Lower lobe of right lung (tissue), 2 donors: ENCODE results near the gene NADSYN1. TPM values are rescaled to one million over a fixed set of nuclear protein-coding genes. Genes with fewer than 3 reads are reported as not detected.
"Not testable (repeated sequence)": the region's sequence is repeated elsewhere in the genome, so short reads cannot be mapped to it uniquely, and the experiment has no call there.

Experiments
- ATAC-seq, 2 donors: fragments of 200-7000 bp; cut with Tn5 transposase; one replicate each; pipeline ENCODE4 v1.9.1; 2020 to 2022; ENCODE audit warnings: mild to moderate bottlenecking in 2 of 2, moderate library complexity in 2 of 2
- DNase-seq: peaks from one replicate; pipeline ENCODE4 v3.0.0-alpha.2; 2020
- H3K27ac ChIP-seq: fragments of 200-600 bp; one replicate; pipeline ENCODE4 v1.8.0; 2022
- H3K27me3 ChIP-seq: fragments of 200-600 bp; one replicate; pipeline ENCODE4 v1.8.0; 2022; ENCODE audit warnings: low read depth
- H3K36me3 ChIP-seq: fragments of 200-600 bp; one replicate; pipeline ENCODE4 v1.8.0; 2022; ENCODE audit warnings: mild to moderate bottlenecking
- H3K4me1 ChIP-seq: fragments of 200-600 bp; one replicate; pipeline ENCODE4 v1.8.0; 2022
- H3K4me3 ChIP-seq: fragments of 200-600 bp; one replicate; pipeline ENCODE4 v1.8.0; 2022; ENCODE audit warnings: mild to moderate bottlenecking
- H3K9me3 ChIP-seq: fragments of 200-600 bp; one replicate; pipeline ENCODE4 v1.8.0; 2022
- intact Hi-C: fragments of 100-400 bp; cut with DNase I; formaldehyde crosslinking; loops from one replicate; pipeline ENCODE4 v1.11.0; 2022
- total RNA-seq: library from RNA; stranded (reverse); fragmentation: NEBNext Ultra II Directional; extraction: Animal tissue kit (Norgen Biotek cat#: 25700); gene quantifications from one replicate; pipeline ENCODE4 v1.2.1, GENCODE V29; 2021
- TF ChIP-seq, protein P1 (sequence below): fragments of 200-600 bp; IDR thresholded peaks from one replicate; pipeline ENCODE4 v1.8.0; 2022; ENCODE audit warnings: antibody characterized with exemption, mild to moderate bottlenecking
- donor health status: DM: no; HTN: yes; CAD: no; lungs with severe emphysema.

NADSYN1 gene
- total RNA-seq, 1 donor from 2014 or later, result 95.0 TPM

DNA sequence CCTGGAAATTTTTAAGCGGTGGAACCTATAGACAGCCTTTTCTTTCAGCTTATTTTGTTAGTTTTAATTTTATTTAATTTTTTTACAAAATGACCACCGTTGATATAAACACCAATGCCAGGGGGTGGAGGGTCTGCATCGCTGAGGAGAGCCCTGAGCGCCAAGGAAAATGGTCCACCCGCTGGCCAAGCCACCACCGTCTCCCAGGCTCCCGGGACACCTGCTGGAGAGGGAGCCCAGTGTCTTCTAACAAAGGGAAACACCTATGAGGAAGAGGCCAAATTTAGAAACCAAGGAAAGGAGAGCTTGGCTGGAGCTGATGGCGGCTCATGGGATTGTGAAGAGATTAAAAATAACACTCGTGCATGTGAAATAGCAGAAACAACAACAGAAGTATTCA, 84.5 kb downstream of the NADSYN1 start:
- Histone ChIP-seq H3K27me3 (no peaks in the 10 kb centered on the region), H3K4me1 (no peaks in the 10 kb centered on the region), H3K27ac (no peak overlapping the region), H3K4me3 (no peak overlapping the region), H3K36me3 (no peaks in the 10 kb centered on the region), H3K9me3 (no peaks in the 10 kb centered on the region)
- TF ChIP-seq, protein P1, sequence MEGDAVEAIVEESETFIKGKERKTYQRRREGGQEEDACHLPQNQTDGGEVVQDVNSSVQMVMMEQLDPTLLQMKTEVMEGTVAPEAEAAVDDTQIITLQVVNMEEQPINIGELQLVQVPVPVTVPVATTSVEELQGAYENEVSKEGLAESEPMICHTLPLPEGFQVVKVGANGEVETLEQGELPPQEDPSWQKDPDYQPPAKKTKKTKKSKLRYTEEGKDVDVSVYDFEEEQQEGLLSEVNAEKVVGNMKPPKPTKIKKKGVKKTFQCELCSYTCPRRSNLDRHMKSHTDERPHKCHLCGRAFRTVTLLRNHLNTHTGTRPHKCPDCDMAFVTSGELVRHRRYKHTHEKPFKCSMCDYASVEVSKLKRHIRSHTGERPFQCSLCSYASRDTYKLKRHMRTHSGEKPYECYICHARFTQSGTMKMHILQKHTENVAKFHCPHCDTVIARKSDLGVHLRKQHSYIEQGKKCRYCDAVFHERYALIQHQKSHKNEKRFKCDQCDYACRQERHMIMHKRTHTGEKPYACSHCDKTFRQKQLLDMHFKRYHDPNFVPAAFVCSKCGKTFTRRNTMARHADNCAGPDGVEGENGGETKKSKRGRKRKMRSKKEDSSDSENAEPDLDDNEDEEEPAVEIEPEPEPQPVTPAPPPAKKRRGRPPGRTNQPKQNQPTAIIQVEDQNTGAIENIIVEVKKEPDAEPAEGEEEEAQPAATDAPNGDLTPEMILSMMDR, result no peak
- intact Hi-C loops, result no loop called here
- ATAC-seq, result no peak
- DNase-seq, result no peak

DNA sequence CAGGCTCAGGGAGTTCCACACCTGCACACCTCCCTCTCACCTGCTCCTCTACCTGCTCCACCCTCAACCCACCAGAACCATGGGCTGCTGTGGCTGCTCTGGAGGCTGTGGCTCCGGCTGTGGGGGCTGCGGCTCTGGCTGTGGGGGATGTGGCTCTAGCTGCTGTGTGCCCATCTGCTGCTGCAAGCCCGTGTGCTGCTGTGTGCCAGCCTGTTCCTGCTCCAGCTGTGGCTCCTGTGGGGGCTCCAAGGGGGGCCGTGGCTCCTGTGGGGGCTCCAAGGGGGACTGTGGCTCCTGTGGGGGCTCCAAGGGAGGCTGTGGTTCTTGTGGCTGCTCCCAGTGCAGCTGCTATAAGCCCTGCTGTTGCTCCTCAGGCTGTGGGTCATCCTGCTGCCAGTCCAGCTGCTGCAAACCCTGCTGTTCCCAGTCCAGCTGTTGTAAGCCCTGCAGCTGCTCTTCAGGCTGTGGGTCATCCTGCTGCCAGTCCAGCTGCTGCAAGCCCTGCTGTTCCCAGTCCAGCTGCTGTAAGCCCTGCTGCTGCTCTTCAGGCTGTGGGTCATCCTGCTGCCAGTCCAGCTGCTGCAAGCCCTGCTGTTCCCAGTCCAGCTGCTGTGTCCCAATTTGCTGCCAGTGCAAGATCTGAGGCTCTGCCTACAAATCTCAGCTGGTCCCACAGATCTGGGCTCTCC, 85.1 kb downstream of the NADSYN1 start, which contains the start of gene KRTAP5-8:
Gene KRTAP5-8, plus strand, starts transcription at position 49 of the 689 bp plus-strand sequence. Its CDS starts 31 bp downstream, at position 80.
- DNase-seq, result not testable (repeated sequence)

DNA sequence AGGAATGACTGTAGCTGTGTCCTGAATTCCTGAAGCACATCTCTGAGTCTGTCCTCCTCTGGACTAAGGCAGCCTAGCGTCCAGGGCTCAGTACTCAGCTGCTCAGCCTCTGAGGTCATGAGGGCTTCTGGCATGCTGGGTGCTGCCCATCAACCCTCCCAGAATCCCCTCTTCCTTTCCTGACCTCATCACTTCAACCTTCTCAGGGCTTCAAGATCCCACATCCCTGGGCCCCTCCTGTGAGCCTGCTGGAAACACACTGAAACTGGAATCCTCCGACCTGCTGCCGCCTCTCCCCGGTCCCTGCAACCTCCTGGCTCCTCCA, 85.6 kb downstream of the NADSYN1 start:
- no peaks in the 10 kb centered on the region for H3K27me3 ChIP-seq
- no peaks in the 10 kb centered on the region for H3K9me3 ChIP-seq
- no peaks in the 10 kb centered on the region for H3K4me1 ChIP-seq
- ATAC-seq, result no peak
- intact Hi-C loops, result no loop called here
- no peak overlapping the region for H3K4me3 ChIP-seq
- DNase-seq, result no peak
- H3K36me3 ChIP-seq, result no peaks in the 10 kb centered on the region
- TF ChIP-seq, protein P1, result no peak
- no peak overlapping the region for H3K27ac ChIP-seq

More for the DNA sequence above, 85.1 kb downstream of the NADSYN1 start, which contains the start of gene KRTAP5-8:
- H3K27ac ChIP-seq, H3K4me3 ChIP-seq, H3K4me1 ChIP-seq, H3K27me3 ChIP-seq, H3K9me3 ChIP-seq, H3K36me3 ChIP-seq, ATAC-seq, intact Hi-C loops: not testable (repeated sequence)

DNA sequence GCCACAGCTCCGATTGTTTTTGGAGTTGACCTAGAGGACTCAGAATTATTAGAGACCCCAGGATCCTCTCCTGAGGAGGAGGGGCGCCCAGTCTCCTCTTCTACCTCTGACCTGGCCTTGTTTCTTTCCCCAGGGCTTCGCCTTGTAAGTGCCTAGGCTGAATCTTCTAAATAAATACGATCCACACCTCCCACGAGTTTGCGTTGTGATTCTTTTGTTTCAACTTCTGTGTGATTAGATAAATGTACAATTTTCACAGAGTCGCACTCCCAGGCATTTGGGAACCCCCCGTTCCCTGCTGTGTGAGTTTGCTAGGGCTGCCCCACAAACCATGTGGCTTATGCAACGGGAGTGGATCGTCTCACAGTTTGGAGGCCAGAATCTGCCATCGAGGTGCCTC, 86.0 kb downstream of the NADSYN1 start:
- no peaks in the 10 kb centered on the region for H3K9me3 ChIP-seq
- no peaks in the 10 kb centered on the region for H3K27me3 ChIP-seq
- H3K36me3 ChIP-seq, result no peaks in the 10 kb centered on the region
- TF ChIP-seq, protein P1, result no peak
- H3K4me1 ChIP-seq, result no peaks in the 10 kb centered on the region
- no peak overlapping the region for H3K4me3 ChIP-seq
- ATAC-seq (no peak), DNase-seq (no peak)
- H3K27ac ChIP-seq, result no peak overlapping the region
- intact Hi-C loops, result no loop called here

DNA sequence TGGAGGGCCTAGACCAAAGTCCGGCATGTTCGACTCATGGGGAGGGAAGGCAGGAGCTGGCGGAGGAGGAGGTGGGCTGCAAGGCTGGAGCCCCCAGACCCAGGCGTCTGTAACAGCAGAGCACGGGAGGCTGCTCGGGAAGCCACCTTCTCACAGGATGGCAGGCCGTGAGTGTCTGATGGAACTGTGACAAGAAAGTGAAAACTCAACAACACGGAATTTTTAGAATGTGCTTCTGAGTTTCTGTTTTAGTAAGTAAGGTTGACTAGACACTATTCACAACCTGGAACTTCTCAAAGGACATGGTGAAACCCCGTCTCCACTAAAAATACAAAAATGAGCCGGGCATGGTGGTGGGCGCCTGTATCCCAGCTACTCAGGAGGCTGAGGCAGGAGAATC, 87.0 kb downstream of the NADSYN1 start:
- H3K27me3 ChIP-seq, ATAC-seq, H3K36me3 ChIP-seq, H3K4me3 ChIP-seq, DNase-seq, intact Hi-C loops, H3K9me3 ChIP-seq, H3K27ac ChIP-seq, H3K4me1 ChIP-seq: not testable (repeated sequence)

DNA sequence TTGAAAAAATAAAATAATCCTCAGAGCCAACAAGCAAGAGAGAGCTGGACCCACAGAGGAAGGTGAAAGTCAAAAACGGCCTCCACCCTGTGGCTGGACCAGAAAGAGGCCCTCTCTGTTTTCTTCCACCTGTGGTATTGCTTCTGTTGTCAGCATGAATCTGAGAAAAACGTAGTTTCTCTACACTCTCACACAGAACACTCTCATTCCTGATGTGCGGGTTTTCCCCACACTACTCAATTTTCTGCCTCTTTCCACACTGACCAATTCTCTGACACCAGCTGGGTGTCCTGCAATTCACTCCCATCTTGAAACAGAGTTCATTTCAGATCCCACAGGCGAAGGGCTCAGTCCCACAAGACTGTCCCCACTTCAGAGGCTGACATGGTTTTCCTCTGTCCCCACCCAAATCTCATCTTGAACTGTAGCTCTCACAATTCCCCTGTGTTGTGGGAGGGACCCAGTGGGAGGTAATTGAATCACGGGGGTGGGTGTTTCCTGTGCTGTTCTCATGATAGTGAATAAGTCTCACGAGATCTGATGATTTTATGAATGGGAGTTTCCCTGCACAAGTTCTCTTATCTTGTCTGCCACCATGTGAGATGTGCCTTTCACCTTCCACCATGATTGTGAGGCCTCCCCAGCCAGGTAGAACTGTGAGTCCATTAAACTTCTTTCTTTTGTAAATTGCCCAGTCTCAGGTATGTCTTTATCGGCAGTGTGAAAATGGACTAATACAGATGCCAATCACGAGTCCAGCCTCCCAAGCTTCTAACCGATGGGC, 87.7 kb downstream of the NADSYN1 start:
- intact Hi-C loops, DNase-seq, H3K36me3 ChIP-seq, H3K27ac ChIP-seq, H3K9me3 ChIP-seq, H3K4me3 ChIP-seq, ATAC-seq, H3K27me3 ChIP-seq, H3K4me1 ChIP-seq: not testable (repeated sequence)

DNA sequence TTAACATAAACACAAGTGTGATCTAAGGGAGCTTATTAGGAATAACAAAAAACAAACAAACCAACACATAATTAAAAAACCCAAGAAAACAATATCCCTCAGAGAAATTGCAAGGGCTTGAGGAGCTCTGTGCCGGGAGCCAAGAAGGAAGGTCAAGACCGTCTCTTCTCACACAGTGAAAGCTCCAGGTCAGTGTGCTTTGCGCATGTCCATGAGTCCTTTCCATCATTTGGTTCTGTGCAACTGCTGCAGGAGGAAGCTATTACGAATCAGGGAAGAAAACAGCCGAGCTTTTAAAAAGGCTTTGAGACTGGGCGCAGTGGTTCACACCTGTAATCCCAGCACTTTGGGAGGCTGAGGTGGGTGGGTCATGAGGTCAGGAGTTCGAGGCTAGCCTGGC, 89.4 kb downstream of the NADSYN1 start:
- DNase-seq (no peak), ATAC-seq (no peak)
- TF ChIP-seq, protein P1, result no peak
- Histone ChIP-seq H3K36me3 (no peaks in the 10 kb centered on the region), H3K9me3 (no peaks in the 10 kb centered on the region), H3K4me1 (no peaks in the 10 kb centered on the region), H3K4me3 (no peak overlapping the region), H3K27ac (no peak overlapping the region), H3K27me3 (no peaks in the 10 kb centered on the region)
- intact Hi-C loops, result no loop called here
